HCT116 (cell line): ENCODE results near the gene CASP10. TPM values are rescaled to one million over a fixed set of nuclear protein-coding genes. Genes with fewer than 3 reads are reported as not detected.

Source experiments
- ATAC-seq: fragments of 200-7000 bp; cut with Tn5 transposase; 2 replicates; pipeline ENCODE4 v1.9.1; 2020; ENCODE audit warnings: mild to moderate bottlenecking, moderate library complexity
- BruUV-seq: library from RNA; stranded (reverse); fragments of 400-500 nt; replicated peaks from 2 replicates; lab custom pipeline; 2021; lab: Mats Ljungman, UMichigan
- CTCF ChIA-PET: fragments of 300-600 bp; sonication (Branson Sonifier 250); formaldehyde crosslinking; loops from one replicate; lab custom pipeline; 2021; ENCODE audit warnings: antibody characterized with exemption; lab: Charles Lee
- POLR2A ChIA-PET: fragments of 300-600, 350-600 bp; sonication (Branson Sonifier 250); formaldehyde crosslinking; loops from one replicate; lab custom pipeline; 2021; ENCODE audit warnings: antibody characterized with exemption; lab: Charles Lee
- RAD21 ChIA-PET, 2 experiments: fragments of 300-600 bp; sonication (Branson Sonifier 250); formaldehyde crosslinking; loops; one replicate each; lab custom pipeline; 2023; ENCODE audit warnings: low total read pairs in 2 of 2; ENCODE audit not compliant: uncharacterized antibody in 2 of 2, unreplicated experiment in 2 of 2, low non-redundant PET in 1 of 2; lab: Charles Lee
- DNase-seq: peaks from one replicate; pipeline ENCODE4 v3.0.0-alpha.2; 2010; ENCODE audit warnings: low read depth, low spot score
- H2AFZ ChIP-seq: fragments of 200-600 bp; shearing (Covaris generic), sonication (generic); 2 replicates; pipeline ENCODE4 v1.6.1; 2017; ENCODE audit warnings: low read depth, mixed run types, mixed read lengths, antibody characterized with exemption, low read length; ENCODE audit not compliant: poor library complexity, severe bottlenecking
- H3K27ac ChIP-seq: 2 replicates; pipeline ENCODE4 v1.5.1; 2012; ENCODE audit warnings: low read depth, low read length
- H3K27me3 ChIP-seq: fragments of 200-600 bp; sonication (generic); 2 replicates; pipeline ENCODE4 v1.6.1; 2016; ENCODE audit warnings: mixed run types, low read length, mixed read lengths; ENCODE audit not compliant: insufficient read depth
- H3K36me3 ChIP-seq, 2 experiments: fragments of 200-500 bp in 1 of 2; fragments of 200-600 bp in 1 of 2; sonication (Bioruptor generic) in 1 of 2; sonication (generic) in 1 of 2; 2 replicates each; pipeline versions ENCODE4 v1.5.1 to v1.6.1; 2014 to 2016; ENCODE audit warnings: low read length in 2 of 2, inconsistent platforms in 1 of 2, mixed read lengths in 1 of 2, mixed run types in 1 of 2; ENCODE audit not compliant: insufficient read depth in 2 of 2, control insufficient read depth in 1 of 2
- H3K4me1 ChIP-seq, 2 experiments: fragments of 200-600 bp in 1 of 2; sonication (generic) in 1 of 2; 2 replicates each; pipeline versions ENCODE4 v1.5.1 to v1.6.1; 2012 to 2017; ENCODE audit warnings: low read length in 2 of 2, inconsistent platforms in 1 of 2, mild to moderate bottlenecking in 1 of 2, mixed read lengths in 1 of 2, mixed run types in 1 of 2, moderate library complexity in 1 of 2; ENCODE audit not compliant: insufficient read depth in 2 of 2, control insufficient read depth in 1 of 2
- H3K4me2 ChIP-seq: fragments of 200-600 bp; sonication (generic); 2 replicates; pipeline ENCODE4 v1.6.1; 2017; ENCODE audit warnings: mixed run types, low read length, mixed read lengths
- H3K4me3 ChIP-seq, 2 experiments: fragments of 200-600 bp in 1 of 2; sonication (generic) in 1 of 2; replicated peaks in 1 of 2; 2 replicates each; pipeline ENCODE4 v1.5.1; 2011 to 2016; ENCODE audit warnings: low read length in 2 of 2, control low read depth in 1 of 2, low read depth in 1 of 2, mild to moderate bottlenecking in 1 of 2, mixed read lengths in 1 of 2, mixed run types in 1 of 2
- H3K79me2 ChIP-seq: fragments of 200-600 bp; sonication (generic); 2 replicates; pipeline ENCODE4 v1.6.1; 2017; ENCODE audit warnings: mild to moderate bottlenecking, mixed run types, low read length, moderate library complexity, mixed read lengths; ENCODE audit not compliant: insufficient read depth
- H3K9ac ChIP-seq: fragments of 200-600 bp; sonication (generic); 2 replicates; pipeline ENCODE4 v1.6.1; 2016; ENCODE audit warnings: low read length, mixed read lengths
- H3K9me2 ChIP-seq: fragments of 200-600 bp; sonication (generic), shearing (Covaris generic); 2 replicates; pipeline ENCODE4 v1.6.1; 2017; ENCODE audit warnings: mixed run types, mild to moderate bottlenecking, moderate library complexity; ENCODE audit not compliant: insufficient read depth
- H3K9me3 ChIP-seq, 2 experiments: fragments of 200-500 bp in 1 of 2; fragments of 200-600 bp in 1 of 2; sonication (Bioruptor generic) in 1 of 2; sonication (generic) in 1 of 2; 2 replicates each; pipeline ENCODE4 v1.6.1; 2014 to 2017; ENCODE audit warnings: low read length in 2 of 2, mixed read lengths in 2 of 2, inconsistent platforms in 1 of 2, low read depth in 1 of 2, mild to moderate bottlenecking in 1 of 2, mixed run types in 1 of 2, moderate library complexity in 1 of 2; ENCODE audit not compliant: control insufficient read depth in 1 of 2, insufficient read depth in 1 of 2
- H4K20me1 ChIP-seq: fragments of 200-600 bp; sonication (generic), shearing (Covaris generic); 2 replicates; pipeline ENCODE4 v1.6.1; 2017; ENCODE audit warnings: mixed run types, mild to moderate bottlenecking, moderate library complexity; ENCODE audit not compliant: insufficient read depth
- ELF1 ChIP-seq: IDR thresholded peaks from 2 replicates; pipeline ENCODE4 v1.6.1; 2012; ENCODE audit warnings: low read depth, borderline replicate concordance
- EZH2phosphoT487 ChIP-seq: fragments of 200-600 bp; IDR thresholded peaks from 2 replicates; pipeline ENCODE4 v1.6.1; 2018; ENCODE audit warnings: antibody characterized with exemption, borderline replicate concordance
- JUND ChIP-seq: IDR thresholded peaks from 2 replicates; pipeline ENCODE4 v1.6.1; 2012
- RAD21 ChIP-seq: IDR thresholded peaks from 2 replicates; pipeline ENCODE4 v1.6.1; 2012; ENCODE audit warnings: low read depth, mild to moderate bottlenecking
- ZFX ChIP-seq: fragments of 450-650 bp; IDR thresholded peaks from 2 replicates; pipeline ENCODE4 v1.6.1; 2017
- intact Hi-C: fragments of 100-400 bp; cut with micrococcal nuclease; formaldehyde crosslinking; loops from 2 replicates; pipeline ENCODE4 v1.10.0; 2022
- total RNA-seq: library from RNA; stranded (reverse); gene quantifications from one replicate; pipeline ENCODE4 v1.2.1, GENCODE V29; 2021; ENCODE audit not compliant: unreplicated experiment
- TF ChIP-seq, protein P1 (sequence below): IDR thresholded peaks from 2 replicates; pipeline ENCODE4 v1.6.1; 2011; ENCODE audit warnings: mild to moderate bottlenecking, low read length, moderate library complexity; ENCODE audit not compliant: insufficient replicate concordance; ENCODE audit errors: extremely low read depth
- TF ChIP-seq, protein P2 (sequence below): IDR thresholded peaks from 2 replicates; pipeline ENCODE4 v1.6.1; 2012; ENCODE audit warnings: low read depth
- TF ChIP-seq, protein P3 (sequence below), 3 experiments: fragments of 200-600 bp in 1 of 3; sonication (generic) in 1 of 3; IDR thresholded peaks in 2 of 3; conservative IDR thresholded peaks in 1 of 3; 2 replicates each; pipeline ENCODE4 v1.5.1; 2012 to 2017; ENCODE audit warnings: low read depth in 2 of 3, low read length in 2 of 3, antibody characterized with exemption in 1 of 3, borderline replicate concordance in 1 of 3, control low read depth in 1 of 3, mild to moderate bottlenecking in 1 of 3, mixed read lengths in 1 of 3, mixed run types in 1 of 3, moderate library complexity in 1 of 3; ENCODE audit not compliant: insufficient read depth in 1 of 3

The CASP10 gene
- total RNA-seq, 1 experiment from 2014 or later, result 2.6 TPM

DNA sequence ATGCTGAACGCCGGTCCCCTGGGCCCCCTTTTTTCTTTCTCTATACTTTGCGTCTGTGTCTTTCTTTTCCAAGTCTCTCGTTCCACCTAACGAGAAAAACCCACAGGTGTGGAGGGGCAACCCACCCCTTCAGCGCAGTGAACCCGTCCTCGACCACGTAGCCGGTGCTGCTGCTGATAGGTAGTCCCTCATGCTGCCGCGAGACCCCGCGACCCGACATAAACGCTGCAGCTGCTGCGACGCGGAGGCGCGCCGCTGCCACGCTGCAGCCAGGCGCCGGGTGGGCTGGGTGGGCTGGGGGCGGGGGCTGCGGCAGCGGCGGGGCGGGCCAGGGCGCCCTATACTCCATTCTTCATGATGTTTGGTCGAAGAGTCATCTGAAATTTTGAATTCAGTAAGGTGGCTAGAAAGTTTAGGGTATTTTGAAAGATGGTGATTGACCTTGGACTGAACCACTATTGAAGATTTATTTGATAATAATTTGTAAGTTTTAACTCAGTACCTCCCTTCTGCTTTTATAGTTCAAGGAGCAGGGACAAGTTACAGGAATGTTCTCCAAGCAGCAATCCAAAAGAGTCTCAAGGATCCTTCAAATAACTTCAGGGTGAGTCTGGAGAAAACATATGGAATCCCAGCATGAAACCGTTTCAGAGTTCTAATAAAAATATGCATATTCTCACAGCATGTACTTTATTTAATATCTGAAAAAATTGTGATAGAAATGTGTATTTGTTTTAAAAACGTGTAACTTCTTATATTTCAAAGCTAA lies 42.9 kb upstream of the CASP10 start:
- no peak overlapping the region for H3K27ac ChIP-seq
- no peak overlapping the region for H3K4me3 ChIP-seq
- no peak for ATAC-seq
- TF ChIP-seq JUND (no peak), EZH2phosphoT487 (no peak), RAD21 (no peak), ELF1 (no peak), ZFX (no peak)
- TF ChIP-seq, protein P1, sequence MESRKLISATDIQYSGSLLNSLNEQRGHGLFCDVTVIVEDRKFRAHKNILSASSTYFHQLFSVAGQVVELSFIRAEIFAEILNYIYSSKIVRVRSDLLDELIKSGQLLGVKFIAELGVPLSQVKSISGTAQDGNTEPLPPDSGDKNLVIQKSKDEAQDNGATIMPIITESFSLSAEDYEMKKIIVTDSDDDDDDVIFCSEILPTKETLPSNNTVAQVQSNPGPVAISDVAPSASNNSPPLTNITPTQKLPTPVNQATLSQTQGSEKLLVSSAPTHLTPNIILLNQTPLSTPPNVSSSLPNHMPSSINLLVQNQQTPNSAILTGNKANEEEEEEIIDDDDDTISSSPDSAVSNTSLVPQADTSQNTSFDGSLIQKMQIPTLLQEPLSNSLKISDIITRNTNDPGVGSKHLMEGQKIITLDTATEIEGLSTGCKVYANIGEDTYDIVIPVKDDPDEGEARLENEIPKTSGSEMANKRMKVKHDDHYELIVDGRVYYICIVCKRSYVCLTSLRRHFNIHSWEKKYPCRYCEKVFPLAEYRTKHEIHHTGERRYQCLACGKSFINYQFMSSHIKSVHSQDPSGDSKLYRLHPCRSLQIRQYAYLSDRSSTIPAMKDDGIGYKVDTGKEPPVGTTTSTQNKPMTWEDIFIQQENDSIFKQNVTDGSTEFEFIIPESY, result no peak
- TF ChIP-seq, protein P2, sequence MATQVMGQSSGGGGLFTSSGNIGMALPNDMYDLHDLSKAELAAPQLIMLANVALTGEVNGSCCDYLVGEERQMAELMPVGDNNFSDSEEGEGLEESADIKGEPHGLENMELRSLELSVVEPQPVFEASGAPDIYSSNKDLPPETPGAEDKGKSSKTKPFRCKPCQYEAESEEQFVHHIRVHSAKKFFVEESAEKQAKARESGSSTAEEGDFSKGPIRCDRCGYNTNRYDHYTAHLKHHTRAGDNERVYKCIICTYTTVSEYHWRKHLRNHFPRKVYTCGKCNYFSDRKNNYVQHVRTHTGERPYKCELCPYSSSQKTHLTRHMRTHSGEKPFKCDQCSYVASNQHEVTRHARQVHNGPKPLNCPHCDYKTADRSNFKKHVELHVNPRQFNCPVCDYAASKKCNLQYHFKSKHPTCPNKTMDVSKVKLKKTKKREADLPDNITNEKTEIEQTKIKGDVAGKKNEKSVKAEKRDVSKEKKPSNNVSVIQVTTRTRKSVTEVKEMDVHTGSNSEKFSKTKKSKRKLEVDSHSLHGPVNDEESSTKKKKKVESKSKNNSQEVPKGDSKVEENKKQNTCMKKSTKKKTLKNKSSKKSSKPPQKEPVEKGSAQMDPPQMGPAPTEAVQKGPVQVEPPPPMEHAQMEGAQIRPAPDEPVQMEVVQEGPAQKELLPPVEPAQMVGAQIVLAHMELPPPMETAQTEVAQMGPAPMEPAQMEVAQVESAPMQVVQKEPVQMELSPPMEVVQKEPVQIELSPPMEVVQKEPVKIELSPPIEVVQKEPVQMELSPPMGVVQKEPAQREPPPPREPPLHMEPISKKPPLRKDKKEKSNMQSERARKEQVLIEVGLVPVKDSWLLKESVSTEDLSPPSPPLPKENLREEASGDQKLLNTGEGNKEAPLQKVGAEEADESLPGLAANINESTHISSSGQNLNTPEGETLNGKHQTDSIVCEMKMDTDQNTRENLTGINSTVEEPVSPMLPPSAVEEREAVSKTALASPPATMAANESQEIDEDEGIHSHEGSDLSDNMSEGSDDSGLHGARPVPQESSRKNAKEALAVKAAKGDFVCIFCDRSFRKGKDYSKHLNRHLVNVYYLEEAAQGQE, result no peak
- TF ChIP-seq, protein P3, sequence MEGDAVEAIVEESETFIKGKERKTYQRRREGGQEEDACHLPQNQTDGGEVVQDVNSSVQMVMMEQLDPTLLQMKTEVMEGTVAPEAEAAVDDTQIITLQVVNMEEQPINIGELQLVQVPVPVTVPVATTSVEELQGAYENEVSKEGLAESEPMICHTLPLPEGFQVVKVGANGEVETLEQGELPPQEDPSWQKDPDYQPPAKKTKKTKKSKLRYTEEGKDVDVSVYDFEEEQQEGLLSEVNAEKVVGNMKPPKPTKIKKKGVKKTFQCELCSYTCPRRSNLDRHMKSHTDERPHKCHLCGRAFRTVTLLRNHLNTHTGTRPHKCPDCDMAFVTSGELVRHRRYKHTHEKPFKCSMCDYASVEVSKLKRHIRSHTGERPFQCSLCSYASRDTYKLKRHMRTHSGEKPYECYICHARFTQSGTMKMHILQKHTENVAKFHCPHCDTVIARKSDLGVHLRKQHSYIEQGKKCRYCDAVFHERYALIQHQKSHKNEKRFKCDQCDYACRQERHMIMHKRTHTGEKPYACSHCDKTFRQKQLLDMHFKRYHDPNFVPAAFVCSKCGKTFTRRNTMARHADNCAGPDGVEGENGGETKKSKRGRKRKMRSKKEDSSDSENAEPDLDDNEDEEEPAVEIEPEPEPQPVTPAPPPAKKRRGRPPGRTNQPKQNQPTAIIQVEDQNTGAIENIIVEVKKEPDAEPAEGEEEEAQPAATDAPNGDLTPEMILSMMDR (IDR thresholded peaks at IDR 0.05 in 2 of 3, conservative IDR thresholded peaks at IDR 0.05 in 1 of 3; ENCODE audit: borderline replicate concordance in 1 of 3, insufficient read depth in 1 of 3, low read depth in 2 of 3, low read length in 2 of 3), result no peak
- no peak overlapping the region for H2AFZ ChIP-seq
- ChIA-PET CTCF (no interaction called here), RAD21 (no interaction called here), POLR2A (no interaction called here)
- no peaks in the 10 kb centered on the region for H3K9me2 ChIP-seq
- no peaks in the 10 kb centered on the region for H3K79me2 ChIP-seq
- no peaks in the 10 kb centered on the region for H3K9me3 ChIP-seq
- H3K36me3 ChIP-seq, result peaks cover 0 to 33% of the 10 kb centered on the region in 2 experiments; a peak in 2 of 4 replicates
- no peaks in the 10 kb centered on the region for H3K27me3 ChIP-seq
- DNase-seq, result no peak
- intact Hi-C loops, result no loop called here
- no peak overlapping the region for H3K4me2 ChIP-seq
- H3K9ac ChIP-seq, result no peak overlapping the region
- no TSS peak for BruUV-seq
- no peaks in the 10 kb centered on the region for H4K20me1 ChIP-seq
- H3K4me1 ChIP-seq, result peaks cover 0 to 20% of the 10 kb centered on the region in 2 experiments; a peak in 1 of 4 replicates
